Measurements from ENCODE around the gene SPRED2. TPM values are rescaled to one million over a fixed set of nuclear protein-coding genes. Genes with fewer than 3 reads are reported as not detected.
"Not testable (repeated sequence)": the region's sequence is repeated elsewhere in the genome, so short reads cannot be mapped to it uniquely, and the experiment has no call there.

The SPRED2 gene
- total RNA-seq, 1 donor from 2014 or later, result 55.8 TPM

GRCh38 chr2:65320042-65320725 lies 112.2 kb downstream of the SPRED2 start:
- no peak for DNase-seq (ENCODE audit: low read depth, low spot score)
- Mint-ChIP-seq H3K36me3 (ENCODE audit: low read depth) (peaks cover 33% of the 10 kb centered on the region), H3K4me3 (no peak overlapping the region), H3K9me3 (no peaks in the 10 kb centered on the region), H3K27ac (ENCODE audit: unreplicated experiment) (peak overlapping the region; percentile 84), H3K4me1 (no peaks in the 10 kb centered on the region), H3K27me3 (ENCODE audit: low read depth) (no peaks in the 10 kb centered on the region)
- TF ChIP-seq CTCF (conservative IDR thresholded peaks at IDR 0.05), result peak; percentile 30

- TF ChIP-seq CTCF (conservative IDR thresholded peaks at IDR 0.05), result no peak
- no peak overlapping the region for H3K4me3 Mint-ChIP-seq
- no peaks in the 10 kb centered on the region for H3K4me1 Mint-ChIP-seq
- H3K27ac Mint-ChIP-seq (ENCODE audit: unreplicated experiment), result peak overlapping the region; percentile 12
- no peaks in the 10 kb centered on the region for H3K9me3 Mint-ChIP-seq
- H3K36me3 Mint-ChIP-seq (ENCODE audit: low read depth), result peaks cover 30% of the 10 kb centered on the region
- no peak for DNase-seq (ENCODE audit: low read depth, low spot score)
- H3K27me3 Mint-ChIP-seq (ENCODE audit: low read depth), result no peaks in the 10 kb centered on the region
These were observed 112.7 kb downstream of the SPRED2 start for GRCh38 chr2:65319674-65320041.

GRCh38 chr2:65319072-65319673 lies 113.2 kb downstream of the SPRED2 start:
- Mint-ChIP-seq H3K4me3 (no peak overlapping the region), H3K27ac (ENCODE audit: unreplicated experiment) (no peak overlapping the region), H3K4me1 (no peaks in the 10 kb centered on the region), H3K9me3 (no peaks in the 10 kb centered on the region), H3K36me3 (ENCODE audit: low read depth) (peaks cover 32% of the 10 kb centered on the region), H3K27me3 (ENCODE audit: low read depth) (no peaks in the 10 kb centered on the region)
- no peak for DNase-seq (ENCODE audit: low read depth, low spot score)
- no peak for TF ChIP-seq CTCF (conservative IDR thresholded peaks at IDR 0.05)

- Mint-ChIP-seq H3K9me3 (no peaks in the 10 kb centered on the region), H3K27ac (ENCODE audit: unreplicated experiment) (no peak overlapping the region), H3K36me3 (ENCODE audit: low read depth) (peaks cover 40% of the 10 kb centered on the region), H3K27me3 (ENCODE audit: low read depth) (no peaks in the 10 kb centered on the region), H3K4me1 (no peaks in the 10 kb centered on the region), H3K4me3 (no peak overlapping the region)
- no peak for DNase-seq (ENCODE audit: low read depth, low spot score)
- TF ChIP-seq CTCF (conservative IDR thresholded peaks at IDR 0.05), result no peak
These were observed 114.6 kb downstream of the SPRED2 start for GRCh38 chr2:65317841-65318240.

GRCh38 chr2:65317351-65317750 lies 115.0 kb downstream of the SPRED2 start:
- H3K4me3 Mint-ChIP-seq; H3K27ac Mint-ChIP-seq (ENCODE audit: unreplicated experiment); H3K9me3 Mint-ChIP-seq; H3K4me1 Mint-ChIP-seq; H3K27me3 Mint-ChIP-seq (ENCODE audit: low read depth); DNase-seq (ENCODE audit: low read depth, low spot score): not testable (repeated sequence)
- H3K36me3 Mint-ChIP-seq (ENCODE audit: low read depth), result peaks cover 43% of the 10 kb centered on the region

- Mint-ChIP-seq H3K36me3 (ENCODE audit: low read depth) (peaks cover 43% of the 10 kb centered on the region), H3K9me3 (no peaks in the 10 kb centered on the region), H3K27ac (ENCODE audit: unreplicated experiment) (no peak overlapping the region), H3K27me3 (ENCODE audit: low read depth) (no peaks in the 10 kb centered on the region), H3K4me1 (no peaks in the 10 kb centered on the region), H3K4me3 (no peak overlapping the region)
- no peak for TF ChIP-seq CTCF (conservative IDR thresholded peaks at IDR 0.05)
- DNase-seq (ENCODE audit: low read depth, low spot score), result no peak
These were observed 116.3 kb downstream of the SPRED2 start for GRCh38 chr2:65316072-65316471.
